NCI-H1092 (cell line): ENCODE results near the gene NFATC3.
A peak's percentile ranks its signal among the peaks of the same experiment; 100 is the strongest.

Experiments used
- DNase-seq: peaks from one replicate; lab custom pipeline; 2025; lab: John Stamatoyannopoulos, UW

The NFATC3 gene

DNA sequence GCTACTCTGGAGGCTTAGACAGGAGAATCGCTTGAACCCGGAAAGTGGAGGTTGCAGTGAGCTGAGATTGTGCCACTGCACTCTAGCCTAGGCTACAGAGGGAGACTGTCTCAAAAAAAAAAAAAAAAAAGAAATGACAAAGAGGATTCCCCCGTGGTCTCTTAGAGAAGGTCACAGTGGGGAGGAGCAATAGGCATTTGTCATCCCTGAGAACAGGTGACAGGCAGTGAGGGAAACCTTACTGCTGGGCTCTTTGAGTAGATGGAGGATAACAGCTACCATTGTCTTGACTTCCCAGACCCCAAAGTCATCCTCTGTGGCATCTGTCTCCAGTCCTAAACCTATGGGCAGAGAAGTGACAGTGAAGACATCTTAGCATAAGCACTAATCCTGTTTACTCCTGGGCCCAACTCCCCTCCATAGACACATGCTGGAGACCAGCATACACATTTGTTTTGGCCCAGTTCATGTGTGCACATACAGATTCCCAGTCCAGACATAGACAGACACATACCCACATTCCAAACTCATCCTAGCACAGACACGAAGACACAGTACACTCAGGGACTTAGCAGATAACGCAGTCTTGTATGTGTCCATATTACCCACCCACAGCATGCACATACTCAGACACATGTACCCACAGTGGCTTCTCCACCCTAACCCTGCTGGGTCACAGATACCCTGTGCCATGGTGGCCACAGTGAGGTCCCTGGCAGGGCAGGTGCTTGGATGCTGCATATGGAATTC, 148.1 kb downstream of the NFATC3 start:
- DNase-seq = no peak

GRCh38 chr16:68233835-68234187, 148.6 kb downstream of the NFATC3 start:
- no peak for DNase-seq

GRCh38 chr16:68234188-68235107, 149.3 kb downstream of the NFATC3 start:
- peak; percentile 14 for DNase-seq

- DNase-seq = no peak
Measured at GRCh38 chr16:68235108-68235886, 150.1 kb downstream of the NFATC3 start.

- DNase-seq = no peak
Measured at GRCh38 chr16:68235887-68236136, 150.6 kb downstream of the NFATC3 start, which contains the start of gene ESRP2. Gene ESRP2 (minus strand): TSS chr16:68236127. CDS start chr16:68236045, 82 bp downstream.

DNA sequence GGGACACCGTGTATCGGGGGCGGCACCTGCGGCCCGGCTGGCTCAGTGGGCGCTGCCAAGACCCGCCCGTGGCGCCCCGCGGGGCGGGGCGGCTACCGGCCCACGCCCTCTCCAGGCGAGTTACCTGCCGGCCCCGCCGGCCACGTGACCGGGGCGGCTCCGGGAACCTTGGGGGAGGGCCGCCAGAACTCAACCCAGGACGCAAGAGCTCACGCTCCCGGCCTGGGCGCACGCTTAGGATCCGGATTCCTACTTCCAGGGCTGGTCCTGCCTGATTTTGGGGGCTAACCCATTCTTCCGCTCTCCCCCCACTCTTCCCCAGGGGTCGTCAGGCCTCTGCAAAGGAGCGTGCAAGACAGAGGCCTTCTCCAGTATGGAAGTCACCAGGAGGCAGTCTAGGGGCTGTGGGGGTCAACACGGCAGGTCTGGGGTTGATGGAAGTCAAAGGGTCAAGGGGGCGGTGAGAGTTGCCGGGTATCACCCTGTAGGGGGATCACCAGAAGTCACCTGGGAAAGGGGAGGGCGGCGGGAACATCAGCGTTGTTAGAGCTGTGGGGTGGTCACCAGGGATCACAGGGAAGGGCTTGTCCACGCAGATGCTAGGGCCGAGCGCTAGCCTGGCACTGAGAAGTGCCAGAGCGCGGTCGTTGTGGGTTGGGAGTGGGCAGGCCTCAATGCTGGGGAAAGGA, 151.1 kb downstream of the NFATC3 start:
- no peak for DNase-seq

GRCh38 chr16:68236826-68237242, 151.7 kb downstream of the NFATC3 start:
- DNase-seq = no peak

DNA sequence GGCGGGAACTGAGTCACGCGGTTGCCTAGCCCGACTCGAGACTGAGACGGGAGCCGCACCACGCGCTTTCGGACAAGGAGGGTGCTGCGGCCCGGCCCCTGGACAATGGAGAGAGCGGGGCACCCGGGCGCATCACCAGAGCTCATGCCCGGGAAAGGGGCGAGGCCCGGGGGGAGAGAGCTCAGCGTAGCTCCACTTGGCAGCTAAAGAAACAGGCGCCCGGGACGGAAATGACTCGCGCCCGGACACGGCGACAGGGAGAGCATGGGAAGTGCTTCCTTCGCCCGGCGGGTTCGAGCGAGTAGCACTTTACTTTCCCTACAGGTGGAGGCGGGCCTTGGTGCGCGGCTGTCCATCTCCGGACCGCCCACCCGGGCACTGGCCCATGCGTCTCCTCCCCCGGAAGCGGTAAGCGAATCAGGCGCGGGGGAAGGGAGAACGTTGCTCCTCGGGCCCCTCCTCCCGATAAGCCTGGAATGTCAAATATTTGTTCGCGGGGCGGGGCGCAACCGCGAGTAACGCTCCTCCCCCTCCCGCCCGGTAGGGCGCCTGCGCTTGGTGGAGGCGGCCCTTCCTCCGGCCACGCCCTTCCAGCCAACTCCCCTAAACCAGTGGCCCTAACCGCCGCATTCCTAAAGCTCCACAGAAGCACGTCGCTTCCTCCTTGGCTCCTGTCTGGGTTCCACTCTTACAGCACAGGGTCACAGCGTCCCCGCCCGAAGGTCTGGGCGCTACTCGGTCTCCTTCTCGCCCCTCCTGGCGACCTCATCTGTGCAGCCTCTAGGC, 152.3 kb downstream of the NFATC3 start:
- DNase-seq = peak; percentile 92

DNA sequence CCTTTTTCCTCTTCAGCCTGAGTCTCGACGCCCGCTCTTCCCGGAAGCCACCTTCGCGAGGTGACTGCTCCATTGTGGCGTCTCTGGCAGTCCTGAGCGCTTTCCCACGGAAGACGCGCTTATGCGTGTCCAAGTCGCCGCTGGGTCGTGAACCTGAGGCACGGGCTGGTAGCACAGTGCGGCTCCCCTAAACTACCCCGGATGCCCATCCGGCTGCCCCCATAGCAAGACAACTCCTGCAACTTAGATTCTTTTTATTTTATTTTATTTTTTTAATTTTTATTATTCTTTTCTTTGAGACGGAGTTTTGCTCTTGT, 152.8 kb downstream of the NFATC3 start:
- no peak for DNase-seq

- no peak for DNase-seq
Measured at GRCh38 chr16:68242085-68242484, 156.9 kb downstream of the NFATC3 start.

- no peak for DNase-seq
Measured at GRCh38 chr16:68242926-68243858, 158.0 kb downstream of the NFATC3 start.

GRCh38 chr16:68244481-68244902, 159.3 kb downstream of the NFATC3 start:
- no peak for DNase-seq

GRCh38 chr16:68244903-68245853, 160.0 kb downstream of the NFATC3 start, which contains the start of gene PLA2G15:
Gene PLA2G15 (plus strand): TSS chr16:68245373. CDS start chr16:68245427, 54 bp downstream.
- peak; percentile 89 for DNase-seq

DNA sequence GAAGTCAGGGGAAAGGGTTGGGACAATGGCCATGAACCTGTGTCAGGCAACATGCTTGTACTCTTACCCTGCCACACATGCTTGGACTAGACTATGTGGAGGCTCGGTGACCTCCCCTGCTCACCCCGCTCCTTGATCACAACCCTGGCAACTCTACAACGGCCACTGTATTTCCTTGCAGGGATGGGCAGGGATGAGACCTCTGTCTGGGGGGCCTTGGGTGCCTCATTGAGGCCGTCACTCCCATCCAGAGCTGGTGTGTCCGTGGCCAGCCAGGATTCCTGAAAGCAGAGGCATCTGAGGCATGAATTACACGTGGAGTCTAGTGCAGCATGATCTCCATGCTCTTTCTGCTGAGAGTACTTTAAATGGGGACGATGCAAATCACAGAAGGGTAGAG, 161.0 kb downstream of the NFATC3 start:
- DNase-seq = no peak

GRCh38 chr16:68246666-68247065, 161.5 kb downstream of the NFATC3 start:
- DNase-seq = no peak

DNA sequence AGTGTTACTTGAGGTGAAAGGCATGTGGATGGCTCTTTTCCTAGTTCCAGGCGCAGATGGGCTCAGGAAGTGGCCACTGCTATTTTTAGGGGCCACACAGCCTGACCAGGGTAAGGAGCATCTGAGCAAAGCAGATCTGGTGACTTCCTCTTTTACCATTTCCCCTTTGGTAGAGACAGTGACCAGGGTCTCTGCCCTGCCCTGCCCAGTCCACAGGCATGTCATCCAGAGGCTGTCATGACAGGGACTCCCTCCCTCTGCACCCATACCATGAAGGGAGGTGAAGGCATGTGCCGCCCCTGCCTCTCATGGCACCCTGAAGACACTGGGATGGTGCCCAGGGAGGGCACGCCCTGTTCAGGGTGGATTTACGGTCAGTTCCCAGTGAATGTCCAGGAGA, 162.2 kb downstream of the NFATC3 start:
- no peak for DNase-seq

- DNase-seq = no peak
Measured at GRCh38 chr16:68247932-68248331, 162.8 kb downstream of the NFATC3 start.

DNA sequence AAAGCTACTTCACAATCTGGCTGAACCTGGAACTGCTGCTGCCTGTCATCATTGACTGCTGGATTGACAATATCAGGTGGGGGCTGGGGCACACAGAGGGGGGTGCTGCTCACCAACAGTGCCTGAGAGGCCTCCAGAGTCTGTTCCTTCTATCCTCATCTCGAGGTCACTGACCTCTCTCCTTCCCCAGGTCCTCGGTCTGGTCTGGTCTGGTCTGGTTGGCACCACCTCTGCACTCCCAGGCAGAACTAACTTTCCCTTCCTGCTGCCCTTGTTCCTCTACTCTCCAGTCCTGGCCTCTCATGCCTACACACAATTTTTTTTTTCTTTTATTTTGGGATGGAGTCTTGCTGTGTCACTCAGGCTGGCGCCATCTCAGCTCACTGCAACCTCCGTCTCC, 164.2 kb downstream of the NFATC3 start:
- DNase-seq = no peak

DNA sequence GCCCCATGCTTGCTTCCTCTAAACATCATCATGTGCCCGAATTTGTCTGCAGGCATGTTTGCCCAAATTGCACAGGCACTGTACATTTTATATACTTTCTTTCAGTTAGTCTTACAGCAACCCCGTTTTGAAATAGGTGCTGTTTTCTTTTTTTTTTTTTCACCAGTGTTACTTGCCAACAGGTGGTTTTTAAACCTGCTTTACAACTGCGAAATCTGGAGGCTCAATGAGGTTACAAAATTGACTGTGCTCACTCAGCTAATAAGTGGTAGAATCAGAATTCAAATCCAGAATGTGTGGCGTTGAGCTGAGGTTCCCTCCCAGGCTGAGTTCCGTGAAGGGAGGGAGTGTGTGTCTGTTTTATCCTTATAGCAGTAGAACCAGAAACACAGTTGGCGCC, 165.8 kb downstream of the NFATC3 start:
- no peak for DNase-seq
